ENCODE results near the gene HRK.

Gene HRK

GRCh38 chr12:116881325-116881876 is at the start of gene HRK:
HRK (minus strand) TSS chr12:116881441; CDS start chr12:116881307, 134 bp downstream.
- DNase-seq (ENCODE audit: low read depth), result no peak

- DNase-seq (ENCODE audit: low read depth), result no peak
Observed at GRCh38 chr12:116929885-116930284, 48.6 kb upstream of the HRK start.

DNA sequence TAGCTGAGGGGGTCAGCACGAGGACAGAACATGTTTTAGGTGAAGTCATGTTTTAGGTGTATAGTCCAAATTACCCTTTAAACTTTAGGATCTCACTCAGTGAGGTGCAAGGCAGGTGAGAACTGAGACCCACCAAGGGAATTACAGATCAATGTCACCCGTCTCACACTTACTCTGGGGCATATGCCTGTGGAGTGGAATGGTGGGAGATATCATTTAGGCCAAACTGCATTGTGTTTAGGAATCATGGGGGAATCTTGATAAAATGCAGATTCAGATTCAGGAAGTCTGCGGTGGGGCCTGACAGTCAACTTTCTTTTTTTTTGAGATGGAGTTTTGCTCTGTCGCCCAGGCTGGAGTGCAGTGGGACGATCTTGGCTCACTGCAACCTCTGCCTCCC is 47.3 kb upstream of the HRK start:
- no peak for DNase-seq (ENCODE audit: low read depth)

GRCh38 chr12:116927244-116927940 is 46.2 kb upstream of the HRK start:
- DNase-seq (ENCODE audit: low read depth), result no peak

DNA sequence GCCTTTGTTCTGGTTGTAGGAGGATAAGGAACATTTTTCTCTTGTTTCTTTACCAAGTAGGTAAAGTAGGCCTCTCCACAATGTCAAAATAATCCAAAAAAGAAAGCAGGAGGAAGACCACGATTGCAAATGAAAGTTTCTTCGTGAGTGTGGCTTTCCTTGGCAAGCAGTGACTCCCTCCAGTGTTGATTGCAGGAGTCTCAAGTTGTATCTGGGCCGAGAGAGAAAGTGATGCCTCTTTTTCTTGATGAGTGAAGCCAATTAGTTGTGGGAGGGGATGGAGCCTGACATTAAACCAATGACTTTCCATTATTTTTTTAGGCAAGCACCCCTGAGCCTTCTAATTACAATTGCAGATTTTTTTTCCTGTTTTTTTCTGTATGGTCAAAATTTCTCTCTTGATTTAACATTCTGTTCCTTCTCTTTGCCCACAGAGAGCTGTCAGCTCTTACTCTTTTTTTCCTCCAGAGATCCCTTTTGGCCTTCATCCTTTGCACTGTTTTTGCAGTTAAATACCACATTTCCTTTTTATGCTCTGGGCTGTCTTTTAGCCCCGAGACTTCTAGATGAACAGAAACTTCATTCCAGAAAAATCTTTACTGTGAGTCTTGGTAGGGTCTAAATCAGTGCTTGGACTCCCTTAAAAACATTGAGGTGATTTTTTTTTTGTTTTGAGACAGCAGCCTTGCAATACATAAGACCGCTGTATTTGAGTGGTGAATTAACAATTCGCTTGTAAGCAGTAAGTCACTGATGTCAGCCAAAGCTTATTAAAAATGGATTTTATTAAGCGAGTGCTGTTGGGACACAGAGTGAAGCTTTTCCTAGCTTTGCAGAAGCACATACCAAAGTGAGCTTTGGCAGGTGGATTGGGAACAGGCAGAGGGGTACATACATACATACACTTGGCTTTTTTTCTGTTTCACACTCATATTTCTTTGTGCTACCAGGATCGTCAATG is 45.3 kb upstream of the HRK start:
- no peak for DNase-seq (ENCODE audit: low read depth)

GRCh38 chr12:116924558-116925453 is 43.6 kb upstream of the HRK start:
- peak; percentile 30 for DNase-seq (ENCODE audit: low read depth)

DNA sequence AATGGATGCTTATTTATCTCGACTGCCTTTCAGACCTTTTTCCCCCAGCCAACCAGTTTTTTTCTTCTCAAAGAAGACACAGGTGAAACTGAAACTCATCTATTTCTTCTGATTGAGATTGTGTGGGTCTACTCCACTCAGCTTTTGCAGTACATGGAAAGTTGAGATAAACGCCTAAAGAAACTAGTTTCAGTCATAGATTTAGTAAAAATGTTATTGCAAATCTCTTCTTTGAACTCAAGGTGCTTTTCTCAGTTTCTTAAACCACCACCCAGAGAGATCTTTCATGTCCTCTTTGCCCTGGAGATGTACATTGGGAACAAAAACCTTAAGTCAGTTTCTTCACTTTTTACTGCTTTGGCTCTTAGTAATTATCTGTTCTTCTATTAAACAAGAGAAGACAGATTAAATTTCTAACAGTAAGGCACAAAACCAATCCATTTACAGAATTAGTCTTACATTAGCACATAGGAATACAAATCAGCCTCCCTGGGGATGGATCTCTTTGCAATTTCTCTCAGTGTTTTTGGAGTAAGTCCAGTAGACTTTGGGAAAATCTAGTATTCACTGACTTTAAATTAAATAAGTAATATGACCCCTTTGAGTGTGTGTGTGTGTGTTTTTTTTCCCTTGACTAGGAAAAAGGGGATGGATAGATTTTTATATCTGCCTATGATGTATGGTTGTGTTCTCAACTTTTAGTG is 41.1 kb upstream of the HRK start:
- no peak for DNase-seq (ENCODE audit: low read depth)

DNA sequence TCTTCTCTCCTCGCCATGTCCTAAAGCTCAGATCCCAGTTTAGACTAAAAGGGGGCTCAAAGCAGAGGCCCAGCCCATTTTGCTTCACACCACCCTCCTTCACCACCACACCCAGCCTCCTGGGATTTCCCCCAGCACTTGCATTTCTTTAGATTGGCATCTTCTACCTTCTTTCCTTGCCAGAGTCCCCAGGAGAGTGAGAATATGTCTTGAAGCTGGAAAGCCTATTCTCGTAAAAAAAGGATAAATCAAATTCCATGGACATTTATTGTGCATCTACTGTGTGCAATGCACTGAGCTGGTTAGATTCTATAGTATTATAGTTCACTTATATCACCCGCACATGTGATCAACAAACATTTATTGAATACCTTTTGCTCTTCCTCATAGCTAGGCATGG is 39.7 kb upstream of the HRK start:
- DNase-seq (ENCODE audit: low read depth), result no peak

- no peak for DNase-seq (ENCODE audit: low read depth)
Observed at GRCh38 chr12:116919706-116920485, 38.7 kb upstream of the HRK start.

DNA sequence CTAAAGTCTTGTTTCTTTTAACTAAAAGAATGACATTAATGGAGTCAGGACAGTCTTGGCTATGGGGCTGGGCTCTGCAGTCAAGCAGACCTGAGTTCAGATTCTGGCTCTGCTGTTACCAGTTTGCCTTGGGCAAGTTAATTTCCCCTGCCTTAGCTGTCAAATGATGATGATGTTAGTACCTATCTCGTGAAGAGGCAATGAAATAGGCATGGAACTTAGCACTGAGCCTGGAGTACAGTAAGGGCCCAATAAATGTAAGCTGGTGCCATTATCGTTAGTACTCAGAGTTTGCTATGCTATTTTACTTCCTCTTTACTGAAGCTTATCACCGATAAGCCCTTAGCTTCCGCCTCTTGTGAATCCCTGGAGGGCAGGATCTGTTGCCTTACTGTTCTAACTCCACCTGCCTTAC is 38.0 kb upstream of the HRK start:
- no peak for DNase-seq (ENCODE audit: low read depth)

GRCh38 chr12:116918464-116918863 is 37.2 kb upstream of the HRK start:
- no peak for DNase-seq (ENCODE audit: low read depth)

GRCh38 chr12:116916714-116917114 is 35.5 kb upstream of the HRK start:
- DNase-seq (ENCODE audit: low read depth), result no peak

DNA sequence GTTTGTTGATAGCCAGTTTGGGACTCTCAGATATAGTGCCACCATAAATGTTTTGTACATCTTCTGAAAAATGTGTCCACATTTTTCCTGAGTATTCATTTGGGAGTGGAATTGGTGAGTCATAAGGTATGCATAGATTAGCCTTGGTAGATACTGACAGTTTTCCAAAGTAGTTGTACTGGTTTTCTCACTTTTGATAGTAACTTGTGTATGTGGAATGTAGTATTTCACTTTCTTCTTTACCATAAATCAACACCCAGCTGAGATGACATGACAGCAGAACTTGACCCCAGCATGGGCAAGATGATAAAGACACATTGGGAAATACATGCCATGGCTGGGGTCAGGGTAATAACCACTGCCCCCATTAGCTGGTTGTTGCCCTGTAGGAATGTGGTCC is 34.9 kb upstream of the HRK start:
- DNase-seq (ENCODE audit: low read depth), result no peak

DNA sequence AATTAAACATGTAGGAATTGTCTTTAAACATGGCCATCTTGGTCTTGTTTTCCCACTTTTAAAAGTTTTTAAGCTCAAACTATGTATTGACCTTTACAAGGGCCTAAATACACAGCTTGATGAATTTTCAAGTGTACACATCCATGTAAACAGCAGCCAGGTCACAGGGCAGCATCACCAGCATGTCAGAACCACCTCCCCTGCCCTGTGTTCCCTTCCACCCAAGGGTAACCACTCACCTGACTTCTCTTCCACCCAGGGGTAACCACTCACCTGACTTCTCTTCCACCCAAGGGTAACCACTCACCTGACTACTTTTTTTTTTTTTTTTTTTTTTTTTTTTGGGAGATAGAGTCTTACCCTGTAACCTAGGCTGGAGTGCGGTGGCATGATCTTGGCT is 34.1 kb upstream of the HRK start:
- DNase-seq (ENCODE audit: low read depth), result no peak

DNA sequence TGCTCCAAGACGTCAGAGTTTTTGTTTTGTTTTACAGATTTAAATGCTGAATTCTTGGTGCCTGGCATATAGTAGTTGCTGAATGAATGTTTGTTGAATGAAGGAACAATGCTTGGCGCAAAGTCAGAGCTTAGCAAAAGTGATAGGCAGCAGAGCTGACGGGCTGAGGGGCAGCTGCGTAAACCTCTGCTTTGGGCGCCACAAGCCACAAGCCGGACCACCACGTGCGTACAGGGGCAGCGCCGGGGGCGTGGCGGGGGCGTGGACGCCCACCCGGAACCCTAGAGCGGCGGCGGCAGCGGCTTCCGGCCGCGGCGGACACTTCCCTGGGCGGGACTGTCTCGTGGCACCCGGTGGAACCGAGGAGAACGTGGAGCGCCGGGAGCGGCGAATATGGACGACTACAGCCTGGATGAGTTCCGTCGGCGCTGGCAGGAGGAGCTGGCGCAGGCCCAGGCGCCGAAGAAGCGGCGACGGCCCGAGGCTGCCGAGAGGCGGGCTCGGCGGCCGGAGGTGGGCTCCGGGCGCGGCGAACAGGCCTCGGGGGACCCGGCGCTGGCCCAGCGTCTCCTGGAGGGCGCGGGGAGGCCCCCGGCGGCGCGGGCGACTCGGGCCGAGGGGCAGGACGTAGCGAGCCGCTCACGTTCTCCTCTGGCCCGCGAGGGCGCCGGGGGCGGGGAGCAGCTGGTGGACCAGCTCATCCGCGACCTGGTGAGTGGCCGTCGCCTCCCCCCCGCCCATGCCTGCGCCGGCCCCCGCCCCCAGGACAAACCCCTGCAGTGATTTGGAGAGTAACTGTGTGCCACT is 29.6 kb upstream of the HRK start, which contains the start of gene FBXW8:
TSS of gene FBXW8 (plus strand) at position 306 of the 807 bp plus-strand sequence. CDS start at position 394, 88 bp downstream.
- peak; percentile 61 for DNase-seq (ENCODE audit: low read depth)

- DNase-seq (ENCODE audit: low read depth), result no peak
Observed at GRCh38 chr12:116910280-116910644, 29.0 kb upstream of the HRK start.

- no peak for DNase-seq (ENCODE audit: low read depth)
Observed at GRCh38 chr12:116906285-116906684, 25.0 kb upstream of the HRK start.

GRCh38 chr12:116903818-116904217 is 22.6 kb upstream of the HRK start:
- DNase-seq (ENCODE audit: low read depth), result no peak

DNA sequence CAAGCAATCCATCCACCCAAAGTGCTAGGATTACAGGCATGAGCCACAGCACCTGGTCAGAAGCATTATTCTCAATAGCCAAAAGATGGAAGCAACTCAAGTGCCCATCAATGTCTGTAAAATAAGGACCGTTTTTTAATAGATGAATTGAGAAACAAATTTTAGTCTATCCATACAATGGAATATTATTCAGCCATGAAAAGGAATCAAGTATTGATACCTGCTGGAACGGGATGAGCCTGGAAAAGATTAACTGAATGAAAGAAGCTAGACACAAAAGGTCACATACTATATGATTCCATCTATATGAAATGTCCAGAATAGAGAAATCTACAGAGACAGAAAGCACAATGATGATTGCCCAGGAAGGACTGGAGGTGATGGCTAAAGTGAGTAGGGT is 20.4 kb upstream of the HRK start:
- DNase-seq (ENCODE audit: low read depth), result no peak

GRCh38 chr12:116898669-116899068 is 17.4 kb upstream of the HRK start:
- DNase-seq (ENCODE audit: low read depth), result no peak

Data from activated T-cell treated with anti-CD3 and anti-CD28 coated beads for 24 hours (primary cell).